SK-N-SH treated with all-trans-retinoic acid at 6 μM for 48 hours (cell line): Measurements from ENCODE around the gene GABPB2.

Experiments used
- ATAC-seq: fragments of 200-7000 bp; cut with Tn5 transposase; 3 replicates; pipeline ENCODE4 v1.9.1; 2020; ENCODE audit warnings: mild to moderate bottlenecking, moderate library complexity
- ARNTL ChIP-seq: fragments of 450-650 bp; formaldehyde crosslinking; IDR thresholded peaks from 2 replicates; pipeline ENCODE4 v1.5.0; 2020; ENCODE audit warnings: low read depth, mild to moderate bottlenecking, moderate library complexity, borderline replicate concordance
- BACH2 ChIP-seq: fragments of 250-450 bp; sonication (Bioruptor Pico); IDR thresholded peaks from 2 replicates; pipeline ENCODE4 v1.9.0; 2021; ENCODE audit warnings: mild to moderate bottlenecking, borderline replicate concordance
- CSDC2 ChIP-seq: fragments of 250-450 bp; sonication (Bioruptor Pico); IDR thresholded peaks from 2 replicates; pipeline ENCODE4 v1.5.0; 2020; ENCODE audit warnings: mild to moderate bottlenecking, moderate library complexity
- ESRRG ChIP-seq: fragments of 250-450 bp; sonication (Bioruptor Pico); IDR thresholded peaks from 2 replicates; pipeline ENCODE4 v1.6.1; 2021; ENCODE audit warnings: mild to moderate bottlenecking
- GLIS3 ChIP-seq: fragments of 250-450 bp; sonication (Bioruptor Pico); IDR thresholded peaks from 2 replicates; pipeline ENCODE4 v1.5.0; 2020; ENCODE audit warnings: mild to moderate bottlenecking, moderate library complexity
- ISL1 ChIP-seq: fragments of 250-450 bp; sonication (Bioruptor Pico); IDR thresholded peaks from 2 replicates; pipeline ENCODE4 v2.1.2; 2022; ENCODE audit warnings: mild to moderate bottlenecking, moderate library complexity
- POU6F1 ChIP-seq: fragments of 250-450 bp; sonication (Bioruptor Pico); IDR thresholded peaks from 2 replicates; pipeline ENCODE4 v1.8.0; 2021; ENCODE audit warnings: low read depth, mild to moderate bottlenecking, moderate library complexity, borderline replicate concordance
- PPARA ChIP-seq: fragments of 250-450 bp; sonication (Bioruptor Pico); IDR thresholded peaks from 2 replicates; pipeline ENCODE4 v1.5.0; 2020; ENCODE audit warnings: mild to moderate bottlenecking, borderline replicate concordance
- RARB ChIP-seq: fragments of 250-450 bp; sonication (Bioruptor Pico); IDR thresholded peaks from 2 replicates; pipeline ENCODE4 v1.8.0; 2021; ENCODE audit warnings: mild to moderate bottlenecking, moderate library complexity
- SNAI2 ChIP-seq: fragments of 250-450 bp; sonication (Bioruptor Pico); IDR thresholded peaks from 2 replicates; pipeline ENCODE4 v1.5.0; 2020; ENCODE audit warnings: mild to moderate bottlenecking, moderate library complexity
- TCF4 ChIP-seq: fragments of 250-450 bp; sonication (Bioruptor Pico); IDR thresholded peaks from 2 replicates; pipeline ENCODE4 v1.8.0; 2021; ENCODE audit warnings: mild to moderate bottlenecking, moderate library complexity, borderline replicate concordance
- TOX ChIP-seq: fragments of 250-450 bp; sonication (Bioruptor Pico); IDR thresholded peaks from 2 replicates; pipeline ENCODE4 v1.8.0; 2021; ENCODE audit warnings: mild to moderate bottlenecking, moderate library complexity, borderline replicate concordance
- ZC3H10 ChIP-seq: fragments of 250-450 bp; sonication (Bioruptor Pico); IDR thresholded peaks from 2 replicates; pipeline ENCODE4 v1.5.1; 2021; ENCODE audit warnings: mild to moderate bottlenecking, moderate library complexity
- ZFP3 ChIP-seq: fragments of 250-450 bp; sonication (Bioruptor Pico); IDR thresholded peaks from 2 replicates; pipeline ENCODE4 v1.5.0; 2020; ENCODE audit warnings: mild to moderate bottlenecking, moderate library complexity
- ZFP30 ChIP-seq: fragments of 450-650 bp; formaldehyde crosslinking; IDR thresholded peaks from 2 replicates; pipeline ENCODE4 v1.5.0; 2022; ENCODE audit warnings: mild to moderate bottlenecking, moderate library complexity
- ZNF565 ChIP-seq: fragments of 450-650 bp; formaldehyde crosslinking; conservative IDR thresholded peaks from 2 replicates; pipeline ENCODE4 v1.5.0; 2020; ENCODE audit warnings: low read depth, mild to moderate bottlenecking, moderate library complexity
- TF ChIP-seq, protein P1 (sequence below): fragments of 250-450 bp; sonication (Bioruptor Pico); IDR thresholded peaks from 2 replicates; pipeline ENCODE4 v1.5.0; 2020; ENCODE audit warnings: mild to moderate bottlenecking, moderate library complexity
- TF ChIP-seq, protein P2 (sequence below): fragments of 250-450 bp; sonication (Bioruptor Pico); IDR thresholded peaks from 2 replicates; pipeline ENCODE4 v1.5.1; 2020; ENCODE audit warnings: low read depth, mild to moderate bottlenecking, moderate library complexity

GABPB2 gene

GRCh38 chr1:151134396-151134795 is 63.8 kb downstream of the GABPB2 start (continued):
- TF ChIP-seq POU6F1 (CRISPR knock-in tag) (no peak), ZC3H10 (CRISPR knock-in tag) (no peak), TOX (CRISPR knock-in tag) (no peak), ZFP3 (CRISPR knock-in tag) (no peak)
- TF ChIP-seq, protein P1, sequence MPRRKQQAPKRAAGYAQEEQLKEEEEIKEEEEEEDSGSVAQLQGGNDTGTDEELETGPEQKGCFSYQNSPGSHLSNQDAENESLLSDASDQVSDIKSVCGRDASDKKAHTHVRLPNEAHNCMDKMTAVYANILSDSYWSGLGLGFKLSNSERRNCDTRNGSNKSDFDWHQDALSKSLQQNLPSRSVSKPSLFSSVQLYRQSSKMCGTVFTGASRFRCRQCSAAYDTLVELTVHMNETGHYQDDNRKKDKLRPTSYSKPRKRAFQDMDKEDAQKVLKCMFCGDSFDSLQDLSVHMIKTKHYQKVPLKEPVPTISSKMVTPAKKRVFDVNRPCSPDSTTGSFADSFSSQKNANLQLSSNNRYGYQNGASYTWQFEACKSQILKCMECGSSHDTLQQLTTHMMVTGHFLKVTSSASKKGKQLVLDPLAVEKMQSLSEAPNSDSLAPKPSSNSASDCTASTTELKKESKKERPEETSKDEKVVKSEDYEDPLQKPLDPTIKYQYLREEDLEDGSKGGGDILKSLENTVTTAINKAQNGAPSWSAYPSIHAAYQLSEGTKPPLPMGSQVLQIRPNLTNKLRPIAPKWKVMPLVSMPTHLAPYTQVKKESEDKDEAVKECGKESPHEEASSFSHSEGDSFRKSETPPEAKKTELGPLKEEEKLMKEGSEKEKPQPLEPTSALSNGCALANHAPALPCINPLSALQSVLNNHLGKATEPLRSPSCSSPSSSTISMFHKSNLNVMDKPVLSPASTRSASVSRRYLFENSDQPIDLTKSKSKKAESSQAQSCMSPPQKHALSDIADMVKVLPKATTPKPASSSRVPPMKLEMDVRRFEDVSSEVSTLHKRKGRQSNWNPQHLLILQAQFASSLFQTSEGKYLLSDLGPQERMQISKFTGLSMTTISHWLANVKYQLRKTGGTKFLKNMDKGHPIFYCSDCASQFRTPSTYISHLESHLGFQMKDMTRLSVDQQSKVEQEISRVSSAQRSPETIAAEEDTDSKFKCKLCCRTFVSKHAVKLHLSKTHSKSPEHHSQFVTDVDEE: no peak

- no peak for ATAC-seq
- no peak for TF ChIP-seq POU6F1 (CRISPR knock-in tag)
- TF ChIP-seq RARB (CRISPR knock-in tag): no peak
- no peak for TF ChIP-seq SNAI2
- no peak for TF ChIP-seq CSDC2
- no peak for TF ChIP-seq TOX (CRISPR knock-in tag)
- TF ChIP-seq BACH2 (CRISPR knock-in tag): no peak
- TF ChIP-seq ISL1: no peak
- TF ChIP-seq ESRRG (CRISPR knock-in tag): no peak
- no peak for TF ChIP-seq ZFP30 (CRISPR knock-in tag)
- TF ChIP-seq, protein P2, sequence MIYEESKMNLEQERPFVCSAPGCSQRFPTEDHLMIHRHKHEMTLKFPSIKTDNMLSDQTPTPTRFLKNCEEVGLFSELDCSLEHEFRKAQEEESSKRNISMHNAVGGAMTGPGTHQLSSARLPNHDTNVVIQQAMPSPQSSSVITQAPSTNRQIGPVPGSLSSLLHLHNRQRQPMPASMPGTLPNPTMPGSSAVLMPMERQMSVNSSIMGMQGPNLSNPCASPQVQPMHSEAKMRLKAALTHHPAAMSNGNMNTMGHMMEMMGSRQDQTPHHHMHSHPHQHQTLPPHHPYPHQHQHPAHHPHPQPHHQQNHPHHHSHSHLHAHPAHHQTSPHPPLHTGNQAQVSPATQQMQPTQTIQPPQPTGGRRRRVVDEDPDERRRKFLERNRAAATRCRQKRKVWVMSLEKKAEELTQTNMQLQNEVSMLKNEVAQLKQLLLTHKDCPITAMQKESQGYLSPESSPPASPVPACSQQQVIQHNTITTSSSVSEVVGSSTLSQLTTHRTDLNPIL (CRISPR knock-in tag): no peak
Measured at GRCh38 chr1:151134991-151135390, 64.4 kb downstream of the GABPB2 start.

DNA sequence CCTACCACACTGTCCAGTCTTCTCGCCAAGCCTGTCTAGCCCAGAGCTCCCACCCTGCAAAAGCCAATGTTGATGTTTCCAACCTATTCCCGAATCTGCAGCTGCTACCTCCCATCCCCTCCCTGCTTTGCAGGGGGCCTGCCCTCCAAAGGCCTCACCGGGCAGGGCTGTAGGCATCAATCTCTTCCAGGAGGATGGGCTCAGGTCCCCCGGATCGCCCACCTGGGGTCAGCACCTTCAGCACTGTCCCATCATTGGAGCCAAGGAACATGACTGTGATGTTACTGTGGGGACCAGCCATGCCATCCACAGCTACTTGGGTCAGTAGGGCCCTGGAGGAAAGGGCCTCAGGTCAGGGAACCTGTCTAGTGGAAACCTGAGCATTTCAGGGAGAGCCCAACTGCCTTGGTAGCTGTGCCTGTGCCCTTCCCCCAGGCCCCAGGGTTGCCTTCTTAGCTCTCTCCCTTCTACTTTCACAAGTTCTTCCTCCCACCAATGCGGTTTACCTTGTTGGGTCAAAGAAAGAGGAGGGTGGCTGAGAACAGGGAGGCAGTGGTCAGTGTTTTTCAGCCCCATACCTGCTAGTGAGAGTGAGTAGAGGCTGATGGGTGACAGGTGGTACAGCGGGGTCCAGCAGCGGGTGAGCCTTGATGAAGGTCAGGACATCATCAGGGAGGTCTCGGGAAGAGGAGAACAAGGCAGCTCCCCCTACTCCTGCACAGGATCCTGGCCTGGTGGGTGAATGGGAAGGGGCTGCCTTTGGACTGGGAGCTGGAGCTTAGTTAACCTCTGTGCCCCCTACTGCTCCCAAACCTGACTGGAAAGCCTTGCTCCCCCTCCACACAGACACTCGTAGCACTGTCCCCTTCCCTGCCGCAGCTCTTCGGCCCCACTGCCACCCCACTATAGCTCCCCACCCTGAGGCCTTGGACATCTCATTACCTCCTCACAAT is 65.1 kb downstream of the GABPB2 start:
- no peak for ATAC-seq
- TF ChIP-seq ZNF565 (CRISPR knock-in tag) (no peak), ZFP30 (CRISPR knock-in tag) (no peak), ESRRG (CRISPR knock-in tag) (no peak)
- TF ChIP-seq, all 23 proteins: peak for 0

GRCh38 chr1:151137789-151138188 is 67.2 kb downstream of the GABPB2 start:
- no peak for ATAC-seq
- no peak for TF ChIP-seq TOX (CRISPR knock-in tag)
- no peak for TF ChIP-seq RARB (CRISPR knock-in tag)
- TF ChIP-seq TCF4 (CRISPR knock-in tag): no peak
- no peak for TF ChIP-seq ZFP30 (CRISPR knock-in tag)
- no peak for TF ChIP-seq ARNTL
- no peak for TF ChIP-seq ZC3H10 (CRISPR knock-in tag)
- no peak for TF ChIP-seq ISL1
- no peak for TF ChIP-seq PPARA (CRISPR knock-in tag)
- TF ChIP-seq GLIS3 (CRISPR knock-in tag): no peak
- no peak for TF ChIP-seq POU6F1 (CRISPR knock-in tag)
- no peak for TF ChIP-seq ZNF565 (CRISPR knock-in tag)
- no peak for TF ChIP-seq ZFP3 (CRISPR knock-in tag)
